Measurements from ENCODE around the gene FAM200B.

- peak in 2 of 3 donors; percentile 30 to 37 for TF ChIP-seq CTCF (IDR thresholded peaks at IDR 0.05)
- TF ChIP-seq POLR2A (IDR thresholded peaks at IDR 0.05), result peak; percentile 76
These were observed at the start of gene FAM200B for GRCh38 chr4:15681372-15682241.
